Trophoblast cell (in vitro differentiated cells and primary cell): Measurements from ENCODE around the gene EIF5A2.
A peak's percentile ranks its signal among the peaks of the same experiment; 100 is the strongest.

Experiments
- DNase-seq, 2 donors: peaks; one replicate each; pipeline ENCODE4 v3.0.0-alpha.2; 2016
- H2AFZ ChIP-seq: 2 replicates; pipeline ENCODE4 v1.6.1; 2013; ENCODE audit warnings: low read length, moderate library complexity, mild to moderate bottlenecking; ENCODE audit not compliant: insufficient read depth, poor library complexity
- H2AK5ac ChIP-seq: 2 replicates; pipeline ENCODE4 v1.6.1; 2013; ENCODE audit warnings: mild to moderate bottlenecking, low read length
- H2BK120ac ChIP-seq: 2 replicates; pipeline ENCODE4 v1.6.1; 2013; ENCODE audit warnings: low read length, mild to moderate bottlenecking, moderate library complexity; ENCODE audit not compliant: insufficient read depth, poor library complexity
- H2BK12ac ChIP-seq: 2 replicates; pipeline ENCODE4 v1.6.1; 2013; ENCODE audit warnings: mild to moderate bottlenecking, low read length, moderate library complexity
- H2BK5ac ChIP-seq: 2 replicates; pipeline ENCODE4 v1.6.1; 2013; ENCODE audit warnings: low read length, low read depth, moderate library complexity, mild to moderate bottlenecking; ENCODE audit not compliant: poor library complexity
- H3K14ac ChIP-seq: 2 replicates; pipeline ENCODE4 v1.6.1; 2013; ENCODE audit warnings: mild to moderate bottlenecking, low read length
- H3K18ac ChIP-seq: 2 replicates; pipeline ENCODE4 v1.6.1; 2013; ENCODE audit warnings: mild to moderate bottlenecking, low read length
- H3K23ac ChIP-seq: 2 replicates; pipeline ENCODE4 v1.6.1; 2013; ENCODE audit warnings: low read length
- H3K27ac ChIP-seq: 2 replicates; pipeline ENCODE4 v1.5.1; 2013; ENCODE audit warnings: low read depth, mild to moderate bottlenecking, inconsistent platforms, low read length, moderate library complexity
- H3K27me3 ChIP-seq: 2 replicates; pipeline ENCODE4 v1.6.1; 2013; ENCODE audit warnings: inconsistent platforms, mild to moderate bottlenecking, low read length, moderate library complexity; ENCODE audit not compliant: insufficient read depth
- H3K36me3 ChIP-seq, 2 experiments: 1 replicate in 1 of 2; 2 replicates in 1 of 2; pipeline ENCODE4 v1.6.1; 2013; ENCODE audit warnings: low read length in 2 of 2, mild to moderate bottlenecking in 2 of 2, moderate library complexity in 1 of 2; ENCODE audit not compliant: insufficient read depth in 2 of 2, control insufficient read depth in 1 of 2
- H3K4ac ChIP-seq: 2 replicates; pipeline ENCODE4 v1.6.1; 2013; ENCODE audit warnings: low read depth, mild to moderate bottlenecking, low read length, moderate library complexity
- H3K4me1 ChIP-seq, 2 experiments: 1 replicate in 1 of 2; 2 replicates in 1 of 2; pipeline ENCODE4 v1.6.1; 2013; ENCODE audit warnings: low read length in 2 of 2, mild to moderate bottlenecking in 2 of 2, moderate library complexity in 1 of 2; ENCODE audit not compliant: insufficient read depth in 2 of 2, control insufficient read depth in 1 of 2
- H3K4me2 ChIP-seq: 2 replicates; pipeline ENCODE4 v1.6.1; 2013; ENCODE audit warnings: inconsistent platforms, mild to moderate bottlenecking, low read length, moderate library complexity
- H3K4me3 ChIP-seq: 2 replicates; pipeline ENCODE4 v1.5.1; 2013; ENCODE audit warnings: mild to moderate bottlenecking, low read depth, low read length, inconsistent platforms
- H3K79me1 ChIP-seq: one replicate; pipeline ENCODE4 v1.6.1; 2013; ENCODE audit warnings: low read length
- H3K79me2 ChIP-seq: 2 replicates; pipeline ENCODE4 v1.6.1; 2013; ENCODE audit warnings: low read length, mild to moderate bottlenecking; ENCODE audit not compliant: control insufficient read depth, insufficient read depth, poor library complexity
- H3K9ac ChIP-seq: 2 replicates; pipeline ENCODE4 v1.6.1; 2013; ENCODE audit warnings: mild to moderate bottlenecking, low read length
- H3K9me3 ChIP-seq: 2 replicates; pipeline ENCODE4 v1.6.1; 2013; ENCODE audit warnings: low read depth, mild to moderate bottlenecking, control low read depth, inconsistent platforms, low read length; ENCODE audit not compliant: insufficient read depth
- H4K12ac ChIP-seq: 2 replicates; pipeline ENCODE4 v1.6.1; 2013; ENCODE audit warnings: low read depth, mild to moderate bottlenecking, low read length, moderate library complexity
- H4K8ac ChIP-seq: 2 replicates; pipeline ENCODE4 v1.6.1; 2013; ENCODE audit warnings: low read depth, mild to moderate bottlenecking, low read length, moderate library complexity
- H4K91ac ChIP-seq: one replicate; pipeline ENCODE4 v1.6.1; 2013; ENCODE audit warnings: low read depth, mild to moderate bottlenecking, low read length, moderate library complexity
- WGBS: extraction: QIAGEN DNeasy Blood & Tissue Kit; methylation state at CpG from one replicate; pipeline ENCODE4 v1.1.7; 2013; ENCODE audit warnings: missing lambda C conversion rate; ENCODE audit not compliant: insufficient read length, insufficient coverage; ENCODE audit errors: extremely low coverage; 5-methylcytosine and 5-hydroxymethylcytosine counted together

Gene EIF5A2

GRCh38 chr3:170914212-170914611 lies 5.8 kb upstream of the EIF5A2 start:
- no peak overlapping the region for H3K9ac ChIP-seq
- H3K27me3 ChIP-seq, result peaks cover under 1% of the 10 kb centered on the region
- H3K4ac ChIP-seq, result no peak overlapping the region
- no peak overlapping the region for H4K91ac ChIP-seq
- no peak overlapping the region for H3K4me3 ChIP-seq
- no peak overlapping the region for H2BK12ac ChIP-seq
- no peaks in the 10 kb centered on the region for H3K79me1 ChIP-seq
- H3K18ac ChIP-seq, result no peak overlapping the region
- no peak overlapping the region for H3K4me2 ChIP-seq
- no CpG with 5 or more reads among the region's 5 CpGs for WGBS
- H4K8ac ChIP-seq, result no peak overlapping the region
- no peak overlapping the region for H2BK120ac ChIP-seq
- H3K23ac ChIP-seq, result no peak overlapping the region
- H3K9me3 ChIP-seq, result peaks cover 7% of the 10 kb centered on the region
- H3K4me1 ChIP-seq, result no peaks in the 10 kb centered on the region
- no peaks in the 10 kb centered on the region for H3K79me2 ChIP-seq
- H3K36me3 ChIP-seq, result peaks cover 0 to 1% of the 10 kb centered on the region in 2 experiments
- H3K27ac ChIP-seq, result no peak overlapping the region
- H2AFZ ChIP-seq, result no peak overlapping the region
- H2AK5ac ChIP-seq, result no peak overlapping the region
- DNase-seq, result no peak
- H3K14ac ChIP-seq, result no peak overlapping the region
- no peak overlapping the region for H4K12ac ChIP-seq
- no peak overlapping the region for H2BK5ac ChIP-seq

GRCh38 chr3:170911051-170911450 lies 2.6 kb upstream of the EIF5A2 start:
- Histone ChIP-seq H4K12ac (no peak overlapping the region), H3K9me3 (peaks cover 10% of the 10 kb centered on the region), H3K4me2 (no peak overlapping the region), H3K27me3 (peaks cover 11% of the 10 kb centered on the region), H3K23ac (no peak overlapping the region), H2AK5ac (no peak overlapping the region), H4K8ac (no peak overlapping the region), H2AFZ (no peak overlapping the region), H3K4ac (no peak overlapping the region), H3K79me2 (no peaks in the 10 kb centered on the region), H3K18ac (no peak overlapping the region), H3K36me3 (peaks cover 0 to 2% of the 10 kb centered on the region in 2 experiments), H3K14ac (no peak overlapping the region), H3K9ac (no peak overlapping the region), H3K4me1 (peaks cover 4 to 8% of the 10 kb centered on the region in 2 experiments), H3K4me3 (no peak overlapping the region), H4K91ac (no peak overlapping the region), H3K79me1 (no peaks in the 10 kb centered on the region), H3K27ac (no peak overlapping the region), H2BK12ac (no peak overlapping the region), H2BK120ac (no peak overlapping the region), H2BK5ac (no peak overlapping the region)
- no CpG with 5 or more reads among the region's 3 CpGs for WGBS
- DNase-seq, result no peak

- H3K23ac ChIP-seq, result no peak overlapping the region
- H2AK5ac ChIP-seq, result no peak overlapping the region
- H2BK5ac ChIP-seq, result no peak overlapping the region
- H3K18ac ChIP-seq, result no peak overlapping the region
- H3K36me3 ChIP-seq, result peaks cover 0 to 2% of the 10 kb centered on the region in 2 experiments
- H3K4me3 ChIP-seq, result no peak overlapping the region
- H3K27ac ChIP-seq, result no peak overlapping the region
- no peak overlapping the region for H2AFZ ChIP-seq
- no peak overlapping the region for H3K4ac ChIP-seq
- no peak for DNase-seq
- peaks cover 11% of the 10 kb centered on the region for H3K27me3 ChIP-seq
- H2BK12ac ChIP-seq, result no peak overlapping the region
- H4K8ac ChIP-seq, result no peak overlapping the region
- H3K9me3 ChIP-seq, result peaks cover 10% of the 10 kb centered on the region
- no peak overlapping the region for H3K4me2 ChIP-seq
- no peak overlapping the region for H2BK120ac ChIP-seq
- H3K9ac ChIP-seq, result no peak overlapping the region
- H4K12ac ChIP-seq, result no peak overlapping the region
- no peak overlapping the region for H3K14ac ChIP-seq
- H3K4me1 ChIP-seq, result peaks cover 4 to 8% of the 10 kb centered on the region in 2 experiments
- H3K79me2 ChIP-seq, result no peaks in the 10 kb centered on the region
- H3K79me1 ChIP-seq, result no peaks in the 10 kb centered on the region
- H4K91ac ChIP-seq, result no peak overlapping the region
Observed at GRCh38 chr3:170910542-170910941, 2.1 kb upstream of the EIF5A2 start.

GRCh38 chr3:170909129-170909903 lies 879 bp upstream of the EIF5A2 start:
- Histone ChIP-seq H2AFZ (no peak overlapping the region), H2BK5ac (no peak overlapping the region), H3K14ac (no peak overlapping the region), H3K4me1 (peaks cover 4 to 8% of the 10 kb centered on the region in 2 experiments), H3K4ac (no peak overlapping the region), H3K18ac (no peak overlapping the region), H3K23ac (no peak overlapping the region), H3K4me2 (no peak overlapping the region), H3K79me2 (no peaks in the 10 kb centered on the region), H2BK120ac (no peak overlapping the region), H4K12ac (peak overlapping the region; percentile 5), H4K8ac (peak overlapping the region; percentile 60), H3K4me3 (no peak overlapping the region), H2BK12ac (no peak overlapping the region), H3K27ac (no peak overlapping the region), H3K9ac (no peak overlapping the region), H3K36me3 (peaks cover 0 to 2% of the 10 kb centered on the region in 2 experiments), H3K27me3 (peaks cover 11% of the 10 kb centered on the region), H2AK5ac (no peak overlapping the region), H4K91ac (no peak overlapping the region), H3K79me1 (no peaks in the 10 kb centered on the region), H3K9me3 (peaks cover 10% of the 10 kb centered on the region)
- no CpG with 5 or more reads among the region's 17 CpGs for WGBS
- DNase-seq, result peak; percentile 73 to 95
